IPS-11a (cell line): ENCODE measurements around the gene PRELID3B.

Source experiments
- H3K4me3 ChIP-seq: one replicate; pipeline ENCODE4 v1.5.1; 2013; ENCODE audit warnings: low read depth, low read length, control low read depth

PRELID3B gene

GRCh38 chr20:59010995-59011873 is 31.4 kb downstream of the PRELID3B start:
- H3K4me3 ChIP-seq = no peak overlapping the region

- no peak overlapping the region for H3K4me3 ChIP-seq
Observed at GRCh38 chr20:59010321-59010994, 32.1 kb downstream of the PRELID3B start.

- H3K4me3 ChIP-seq = no peak overlapping the region
Observed at GRCh38 chr20:59008715-59009336, 33.8 kb downstream of the PRELID3B start.

GRCh38 chr20:59007665-59008511 is 34.7 kb downstream of the PRELID3B start:
- no peak overlapping the region for H3K4me3 ChIP-seq

GRCh38 chr20:59006864-59007664 is 35.5 kb downstream of the PRELID3B start, which contains the start of gene CTSZ:
Gene CTSZ (minus strand): TSS chr20:59007254. CDS start chr20:59007128, 126 bp downstream.
- H3K4me3 ChIP-seq = peak within 1 kb of the TSS; percentile 45

- H3K4me3 ChIP-seq = peak overlapping the region; percentile 45
Observed at GRCh38 chr20:59006167-59006863, 36.3 kb downstream of the PRELID3B start.

GRCh38 chr20:59005523-59006166 is 36.9 kb downstream of the PRELID3B start:
- H3K4me3 ChIP-seq = no peak overlapping the region

- H3K4me3 ChIP-seq = no peak overlapping the region
Observed at GRCh38 chr20:59004763-59005522, 37.6 kb downstream of the PRELID3B start.

GRCh38 chr20:59004493-59004762 is 38.2 kb downstream of the PRELID3B start:
- no peak overlapping the region for H3K4me3 ChIP-seq

GRCh38 chr20:59003836-59004492 is 38.6 kb downstream of the PRELID3B start:
- no peak overlapping the region for H3K4me3 ChIP-seq

GRCh38 chr20:59002874-59003399 is 39.6 kb downstream of the PRELID3B start:
- no peak overlapping the region for H3K4me3 ChIP-seq

- no peak overlapping the region for H3K4me3 ChIP-seq
Observed at GRCh38 chr20:59002388-59002787, 40.2 kb downstream of the PRELID3B start.

- no peak overlapping the region for H3K4me3 ChIP-seq
Observed at GRCh38 chr20:59001449-59002171, 41.0 kb downstream of the PRELID3B start.

- H3K4me3 ChIP-seq = no peak overlapping the region
Observed at GRCh38 chr20:59001068-59001448, 41.5 kb downstream of the PRELID3B start.

GRCh38 chr20:59000326-59000725 is 42.3 kb downstream of the PRELID3B start:
- no peak overlapping the region for H3K4me3 ChIP-seq

GRCh38 chr20:58998656-58999055 is 43.9 kb downstream of the PRELID3B start:
- no peak overlapping the region for H3K4me3 ChIP-seq
